Activated CD4-positive, alpha-beta T cell treated with anti-CD3 and anti-CD28 coated beads for 4 hours (primary cell): ENCODE measurements around the gene CD209.

Experiments
- DNase-seq, 2 donors: peaks; one replicate each; pipeline ENCODE4 v3.0.0-alpha.2; 2020

Gene CD209

DNA sequence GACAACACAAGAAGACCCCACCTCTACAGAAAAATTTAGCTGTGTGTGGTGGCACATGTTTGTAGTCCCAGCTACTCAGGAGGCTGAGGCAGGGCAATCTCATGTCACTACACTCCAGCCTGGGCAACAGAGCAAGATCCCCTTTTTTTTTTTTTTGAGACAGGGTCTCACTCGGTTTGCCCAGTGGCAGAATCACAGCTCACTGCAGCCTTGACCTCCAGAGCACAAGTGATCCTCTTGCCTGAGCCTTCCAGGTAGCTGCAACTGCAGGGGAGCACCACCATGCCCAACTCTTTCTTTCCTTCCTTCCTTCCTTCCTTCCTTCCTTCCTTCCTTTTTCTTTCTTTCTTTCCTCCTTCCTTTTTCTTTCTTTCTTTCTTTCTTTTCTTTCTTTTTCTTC lies 11.2 kb downstream of the CD209 start:
- DNase-seq = no peak

DNA sequence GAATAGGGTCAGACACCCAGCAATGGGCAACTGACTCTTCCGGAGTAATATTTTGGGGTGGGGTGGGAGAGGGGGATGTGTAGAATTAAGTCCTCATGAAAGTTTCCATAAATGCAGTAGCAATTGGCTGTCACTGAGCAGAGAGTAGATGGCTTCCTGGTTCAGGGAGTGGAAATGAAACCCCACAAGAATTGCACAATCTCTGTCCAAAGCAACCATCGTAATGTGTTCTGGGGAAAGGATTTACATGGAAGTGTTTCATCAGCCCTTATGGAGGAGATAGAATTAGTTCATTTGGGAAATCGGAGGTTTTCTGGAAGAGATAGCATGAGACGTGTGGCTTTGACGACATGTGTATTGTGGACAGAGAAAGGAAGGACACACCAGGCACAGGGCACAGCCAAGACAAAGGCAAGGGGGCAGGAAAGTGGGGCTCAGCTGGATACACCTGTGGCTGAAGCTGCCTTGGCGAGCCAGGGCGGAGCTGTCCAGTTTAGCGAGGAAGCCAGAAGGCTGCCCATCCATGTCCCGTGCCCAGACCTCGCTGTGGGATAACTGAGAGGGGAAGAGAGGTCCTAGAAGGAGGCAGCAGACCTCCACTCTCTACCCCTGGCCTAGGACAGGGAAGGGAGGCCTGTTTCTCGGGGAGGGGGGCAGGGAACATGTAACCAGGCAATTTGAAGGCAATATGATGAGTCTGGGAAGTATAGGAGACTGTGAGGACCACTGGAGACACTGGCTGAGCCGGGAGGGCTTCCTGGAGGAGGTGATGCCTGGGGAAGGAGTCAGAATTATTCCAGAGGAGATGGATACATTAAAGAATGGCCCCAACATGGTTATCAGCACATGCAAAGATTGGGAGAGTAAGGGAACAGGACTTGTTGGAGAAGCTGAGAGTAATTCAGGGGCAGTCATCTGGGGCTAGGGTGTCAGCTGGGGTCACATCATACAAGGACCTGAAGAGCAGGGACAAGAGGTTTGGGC lies 12.8 kb downstream of the CD209 start:
- no peak for DNase-seq

DNA sequence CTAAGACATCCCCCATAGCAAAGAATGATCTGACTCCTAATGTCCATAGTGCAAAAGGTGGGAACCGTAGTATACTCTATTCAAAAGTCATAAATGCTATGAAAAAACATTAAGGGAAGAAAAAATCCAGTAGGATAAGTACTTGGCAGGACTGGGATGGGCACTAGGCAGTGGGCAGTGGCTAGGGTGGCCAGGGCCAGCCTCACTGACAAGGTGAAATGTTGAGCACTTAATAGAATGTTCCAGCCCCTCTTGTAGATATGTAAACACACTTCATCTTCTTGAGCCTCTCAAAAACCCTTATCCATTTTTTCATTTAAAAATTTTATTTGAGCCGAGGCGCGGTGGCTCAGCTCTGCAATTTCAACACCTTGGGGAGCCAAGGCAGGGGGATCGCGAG lies 14.0 kb downstream of the CD209 start:
- DNase-seq = no peak

DNA sequence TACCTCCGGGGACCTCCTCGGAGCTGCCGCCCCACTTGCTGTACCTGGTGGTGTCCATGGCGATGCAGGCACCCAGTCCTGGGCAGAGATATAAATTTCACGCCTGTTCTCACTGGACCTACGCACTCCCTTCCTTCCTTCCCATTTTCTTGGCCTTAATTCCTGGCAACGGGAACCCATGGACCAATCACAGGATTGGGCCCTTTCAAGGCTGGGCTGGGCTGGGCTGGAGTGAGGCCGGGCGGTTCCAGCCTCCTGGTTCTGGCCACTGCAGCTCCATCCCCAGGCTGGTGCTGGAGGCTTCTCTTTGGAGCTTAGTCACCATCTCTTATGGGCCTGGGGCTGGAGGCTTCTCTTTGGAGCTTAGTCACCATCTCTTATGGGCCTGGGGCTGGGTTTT lies 15.3 kb downstream of the CD209 start, which contains the start of gene CLEC4G:
Gene CLEC4G, minus strand, starts transcription at position 66 of the 400 bp plus-strand sequence. Its CDS starts 8 bp downstream, at position 58.
- no peak for DNase-seq

DNA sequence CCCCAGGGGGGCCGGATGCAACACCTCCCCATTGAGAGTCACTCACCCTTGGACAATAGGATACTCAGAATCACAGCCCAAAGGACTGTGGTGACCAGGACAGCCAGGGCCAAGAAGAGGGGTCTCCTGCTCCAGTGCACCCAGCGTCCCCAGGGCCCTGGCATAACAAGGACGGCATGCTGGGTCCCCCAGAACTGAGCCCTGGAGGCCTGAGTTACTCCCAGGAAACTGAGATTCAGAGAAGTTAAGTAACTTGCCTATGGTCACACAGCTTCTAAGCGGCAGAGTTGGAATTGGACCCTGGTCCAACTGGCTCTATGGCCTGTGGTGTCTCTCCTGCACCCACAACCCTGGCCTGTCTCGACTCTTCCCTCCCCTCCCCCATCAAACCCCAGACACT lies 15.7 kb downstream of the CD209 start:
- DNase-seq = no peak

DNA sequence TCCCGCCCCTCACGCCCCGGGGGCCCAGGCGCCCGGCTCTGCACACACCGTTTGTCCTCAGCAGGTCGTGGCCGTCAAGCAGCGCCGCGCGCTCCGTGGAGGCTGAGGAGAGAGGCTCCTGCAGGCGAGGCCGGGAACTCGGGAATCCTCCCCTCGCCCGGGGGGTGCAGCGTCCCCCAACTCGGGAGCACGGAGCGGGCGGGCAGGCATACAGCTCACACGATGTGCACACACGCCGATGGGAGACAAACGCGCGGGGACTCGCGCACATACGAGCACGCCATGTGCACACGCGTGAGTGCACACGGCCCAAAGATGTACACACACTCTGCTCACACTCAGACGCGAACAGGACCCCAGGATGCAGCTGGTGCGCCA lies 16.1 kb downstream of the CD209 start:
- DNase-seq = no peak

DNA sequence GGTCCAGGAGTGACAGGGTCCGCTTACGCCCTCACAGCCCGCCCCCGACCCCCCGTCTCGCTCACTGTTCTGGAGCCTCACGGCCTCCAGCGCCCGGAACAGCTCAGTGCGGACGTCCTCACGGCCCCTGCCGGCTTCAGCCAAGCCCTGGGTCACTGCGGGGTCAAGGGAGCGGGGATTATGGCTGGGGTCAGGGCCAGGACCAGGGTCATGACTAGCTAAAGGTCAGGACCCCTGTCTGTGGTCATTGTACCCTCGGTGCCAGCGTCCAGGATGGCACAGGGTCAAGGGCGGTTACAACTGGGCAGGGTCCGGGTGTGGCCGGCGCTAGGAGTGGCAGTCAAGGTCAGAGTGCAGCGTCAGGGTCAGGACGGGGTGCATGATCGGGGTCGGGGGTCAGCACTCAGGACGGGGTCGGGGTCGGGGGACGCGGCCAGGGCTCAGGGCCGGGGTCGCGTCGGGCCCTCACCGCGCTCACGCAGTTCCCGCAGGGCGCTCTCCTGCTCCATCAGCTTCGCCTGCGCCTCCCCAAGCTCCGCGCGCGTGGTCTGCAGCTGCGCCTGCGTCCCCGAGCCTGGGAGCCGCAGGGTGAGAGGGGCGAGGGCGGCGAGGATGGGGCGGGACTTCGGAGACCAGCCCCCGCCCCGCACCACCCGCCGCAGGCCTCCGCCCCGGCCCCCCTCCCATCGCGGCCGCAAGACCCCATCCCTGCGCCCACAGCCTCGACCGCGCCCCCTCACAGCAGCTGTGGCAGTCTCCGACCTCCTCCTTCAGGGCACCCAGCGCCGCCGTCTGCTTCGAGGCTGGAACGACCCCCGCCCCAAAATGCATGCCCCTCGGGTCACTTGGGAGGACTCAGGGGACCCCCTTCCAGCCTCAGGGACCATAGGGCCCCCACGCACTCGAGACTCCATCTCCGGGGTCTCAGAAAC lies 16.8 kb downstream of the CD209 start:
- no peak for DNase-seq

DNA sequence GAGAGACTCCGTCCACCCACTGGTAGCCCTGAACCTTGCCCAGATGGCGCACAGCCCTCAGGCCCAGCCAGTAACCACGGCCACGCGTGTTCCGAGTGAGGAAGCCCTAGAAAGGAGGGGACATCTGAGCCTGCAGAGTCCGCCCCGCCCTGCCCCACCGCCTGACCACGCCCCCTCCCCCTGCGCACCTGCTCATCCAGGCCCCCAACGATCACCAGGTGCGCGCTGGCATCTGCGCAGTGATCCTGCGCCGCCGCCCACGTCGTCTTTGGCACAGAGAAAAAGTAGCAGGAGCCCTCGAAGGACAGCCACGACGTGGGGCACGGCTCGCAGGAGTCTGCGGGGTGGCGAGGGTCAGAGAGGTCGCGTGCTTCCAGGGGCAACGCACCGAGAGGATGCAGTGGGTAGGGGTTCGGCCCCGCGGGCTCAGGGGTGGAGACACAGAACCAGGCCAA lies 17.5 kb downstream of the CD209 start:
- DNase-seq = no peak

DNA sequence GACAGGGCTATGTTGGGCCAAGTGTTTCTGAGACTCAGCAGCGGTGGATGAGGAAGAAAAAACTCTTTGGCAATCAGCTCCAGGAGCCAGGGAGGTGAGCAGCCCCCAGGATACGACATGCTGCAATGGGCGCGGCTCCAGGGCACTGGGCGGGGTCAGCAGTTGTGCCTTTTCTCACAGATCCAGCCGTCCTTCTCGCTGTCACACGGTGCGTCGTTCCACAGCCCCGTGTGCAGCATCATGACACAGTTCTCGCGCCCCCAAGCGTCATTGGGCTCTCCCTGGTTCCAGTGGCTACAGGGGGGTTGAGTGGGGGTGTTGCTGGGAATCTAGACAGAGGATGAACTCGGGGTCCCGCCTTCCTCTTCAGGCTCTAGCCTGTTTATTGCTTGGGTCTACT lies 18.1 kb downstream of the CD209 start:
- no peak for DNase-seq

DNA sequence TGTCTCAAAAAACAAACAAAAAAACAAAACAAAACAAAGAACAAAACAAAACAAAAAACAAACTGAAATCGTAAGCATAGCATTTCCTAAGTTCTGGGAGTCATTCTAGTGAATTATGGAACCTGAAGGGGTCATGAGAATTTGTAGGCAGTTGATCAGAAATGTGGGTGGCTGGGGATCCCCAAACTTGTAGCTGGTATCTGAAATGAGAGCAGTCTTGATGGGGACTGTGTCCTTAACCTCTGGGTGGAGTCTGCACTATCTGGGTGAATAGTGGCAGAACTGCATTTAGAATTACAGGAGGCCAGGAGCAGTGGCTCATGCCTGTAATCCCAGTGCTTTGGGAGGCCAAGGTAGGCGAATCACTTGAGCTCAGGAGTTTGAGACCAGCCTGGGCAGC lies 21.5 kb downstream of the CD209 start:
- DNase-seq = no peak

DNA sequence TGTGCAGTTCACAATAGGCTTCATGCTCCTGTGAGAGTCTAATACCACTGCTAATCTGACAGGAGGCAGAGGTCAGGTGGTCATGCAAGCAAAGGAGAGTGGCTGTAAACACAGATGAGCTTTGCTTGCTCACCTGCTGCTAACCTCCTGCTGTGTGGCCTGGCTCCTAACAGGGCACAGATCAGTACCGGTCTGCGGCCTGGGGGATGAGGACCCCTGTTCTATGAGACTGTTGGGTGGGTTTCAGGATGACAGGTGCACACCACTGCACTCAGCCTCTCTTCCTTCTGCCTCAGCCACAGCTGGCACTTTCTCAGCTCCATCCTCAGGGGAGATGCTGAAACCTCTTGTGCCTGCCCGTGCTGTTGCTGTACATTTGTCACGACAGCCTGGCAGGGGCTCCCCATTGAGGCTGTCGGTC lies 25.1 kb downstream of the CD209 start:
- no peak for DNase-seq

DNA sequence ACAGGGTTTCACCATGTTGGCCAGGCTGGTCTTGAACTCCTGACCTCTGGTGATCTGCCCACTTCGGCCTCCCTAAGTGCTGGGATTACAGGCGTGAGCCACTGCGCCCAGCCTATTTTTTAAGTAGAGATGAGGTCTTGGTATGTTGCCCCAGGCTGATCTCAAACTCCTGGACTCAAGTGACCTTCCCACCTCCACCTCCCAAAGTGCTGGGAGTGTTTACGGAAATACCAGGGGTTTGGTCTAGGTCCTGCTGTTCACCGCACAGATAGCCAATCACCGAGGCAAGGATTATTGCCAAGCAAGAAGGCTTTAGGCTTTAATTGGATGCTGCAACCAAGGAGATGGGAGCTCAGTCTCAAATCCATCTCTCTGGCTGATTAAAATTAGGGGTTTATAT lies 27.0 kb downstream of the CD209 start:
- no peak for DNase-seq

DNA sequence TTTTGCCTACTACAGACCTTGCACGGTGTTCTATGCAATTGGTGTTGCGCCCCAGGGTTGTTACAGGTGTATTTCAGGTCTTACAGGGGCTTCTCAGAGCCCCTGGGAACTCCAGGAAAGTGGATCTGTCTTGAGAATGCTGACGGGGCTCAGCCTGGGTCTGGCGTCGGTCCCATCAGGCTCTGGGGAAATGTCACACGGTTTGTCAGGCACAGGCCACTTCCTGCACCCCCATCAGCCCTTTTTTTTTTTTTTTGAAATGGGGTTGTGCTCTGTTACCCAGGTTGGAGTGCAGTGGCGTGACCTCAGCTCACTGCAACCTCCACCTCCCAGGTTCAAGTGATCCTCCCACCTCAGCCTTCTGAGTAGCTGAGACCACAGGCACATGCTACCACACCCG lies 28.7 kb downstream of the CD209 start:
- DNase-seq = no peak

DNA sequence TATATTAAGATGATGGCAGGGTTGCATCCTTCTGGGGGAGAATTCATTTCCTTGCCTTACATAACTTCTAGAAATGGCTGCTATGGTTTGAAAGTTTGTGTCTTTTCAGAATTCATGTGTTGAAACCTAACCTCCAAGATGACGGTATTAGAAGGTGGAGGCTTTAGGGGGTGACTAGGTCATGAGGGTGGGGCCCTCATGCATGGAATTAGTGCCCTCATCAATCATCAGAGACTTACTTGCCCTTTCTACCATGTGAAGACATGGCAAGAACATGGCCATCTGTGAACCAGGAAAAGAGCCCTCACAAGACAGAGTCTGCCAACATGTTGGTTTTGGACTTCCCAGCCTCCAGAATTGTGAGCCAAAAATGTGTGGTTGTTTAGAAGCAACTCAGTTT lies 30.6 kb downstream of the CD209 start:
- DNase-seq = no peak

DNA sequence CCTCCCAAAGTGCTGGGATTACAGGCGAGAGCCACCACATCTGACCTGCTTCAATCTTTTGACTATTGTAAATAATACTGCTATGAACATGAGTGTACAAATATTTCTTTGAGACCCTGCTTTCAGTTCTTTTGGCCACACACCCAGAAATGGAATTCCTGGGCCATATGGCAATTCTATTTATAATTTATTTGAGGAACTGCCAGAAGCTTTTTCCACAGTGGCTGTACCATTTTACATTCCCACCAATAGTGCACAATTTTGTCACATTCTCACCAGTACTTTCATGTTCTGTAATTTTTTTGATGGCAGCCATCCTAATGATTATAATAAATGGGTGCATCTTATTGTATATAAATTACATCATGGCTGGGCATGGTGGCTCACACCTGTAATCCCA lies 31.7 kb downstream of the CD209 start:
- DNase-seq = no peak

DNA sequence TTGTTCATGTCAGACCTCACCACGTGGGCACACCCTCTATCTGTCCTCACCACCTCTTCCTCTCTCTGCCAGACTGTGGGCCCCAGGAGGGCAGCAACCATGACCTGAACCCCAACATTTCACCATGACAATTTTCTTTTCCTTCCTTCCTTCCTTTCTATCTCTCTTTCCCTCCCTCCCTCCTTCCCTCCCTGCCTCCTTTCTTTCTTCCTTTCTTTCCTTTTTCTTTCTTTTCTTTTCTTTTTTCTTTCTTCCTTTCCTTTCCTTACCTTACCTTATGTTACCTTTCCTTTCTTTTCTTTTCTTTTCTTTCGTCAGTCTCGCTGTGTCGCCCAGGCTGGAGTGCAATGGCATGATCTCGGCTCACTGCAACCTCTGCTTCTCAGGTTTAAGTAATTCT lies 36.7 kb downstream of the CD209 start:
- no peak for DNase-seq

DNA sequence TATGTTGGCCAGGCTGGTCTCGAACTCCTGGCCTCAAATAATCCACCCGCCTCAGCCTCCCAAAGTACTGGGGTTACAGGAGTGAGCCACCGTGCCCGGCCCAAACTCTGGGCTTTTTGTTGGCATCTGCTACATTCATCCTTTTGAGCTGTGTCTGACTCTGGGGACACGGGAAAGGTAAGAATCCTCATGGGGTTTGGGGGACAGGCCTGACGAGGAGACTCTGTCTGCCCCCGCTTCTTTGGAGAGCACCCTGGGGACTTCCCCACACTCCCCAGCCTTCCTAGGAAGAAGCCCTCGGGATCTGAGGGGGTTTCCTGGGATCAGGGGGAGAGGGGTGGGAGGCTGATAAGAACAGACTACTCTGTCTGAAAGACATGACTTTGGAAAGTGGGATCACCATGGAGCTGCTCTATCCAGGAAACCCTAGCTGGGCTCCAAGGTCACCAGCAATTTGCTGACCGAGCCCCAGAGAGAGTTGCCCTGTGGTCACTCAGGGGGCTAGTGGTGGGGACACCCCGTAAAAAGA lies 37.3 kb downstream of the CD209 start:
- no peak for DNase-seq

DNA sequence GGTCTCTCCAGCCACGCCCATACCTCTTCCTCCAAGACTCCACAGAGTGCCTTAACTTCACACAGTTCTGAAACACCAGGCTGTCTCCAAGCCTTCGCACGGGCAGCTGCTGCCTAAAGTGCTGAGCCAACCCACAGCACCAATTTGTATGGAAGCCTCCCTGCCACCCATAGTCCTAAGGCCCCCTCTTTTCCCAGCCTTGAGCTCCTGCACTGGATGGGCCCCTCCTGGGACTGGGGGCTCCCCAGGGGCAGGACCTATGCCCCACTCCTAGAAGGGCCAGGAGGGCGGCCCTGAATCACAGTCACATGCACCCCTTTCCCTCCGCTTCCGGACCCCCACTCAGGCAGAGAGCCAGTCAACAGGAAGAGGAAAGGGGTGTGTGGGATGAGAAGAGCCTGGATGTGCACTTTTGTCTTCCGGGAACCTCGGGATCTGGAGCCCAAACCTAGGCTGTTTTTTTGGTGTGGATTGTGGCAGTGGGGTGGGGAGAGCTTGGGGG lies 40.3 kb downstream of the CD209 start:
- no peak for DNase-seq

DNA sequence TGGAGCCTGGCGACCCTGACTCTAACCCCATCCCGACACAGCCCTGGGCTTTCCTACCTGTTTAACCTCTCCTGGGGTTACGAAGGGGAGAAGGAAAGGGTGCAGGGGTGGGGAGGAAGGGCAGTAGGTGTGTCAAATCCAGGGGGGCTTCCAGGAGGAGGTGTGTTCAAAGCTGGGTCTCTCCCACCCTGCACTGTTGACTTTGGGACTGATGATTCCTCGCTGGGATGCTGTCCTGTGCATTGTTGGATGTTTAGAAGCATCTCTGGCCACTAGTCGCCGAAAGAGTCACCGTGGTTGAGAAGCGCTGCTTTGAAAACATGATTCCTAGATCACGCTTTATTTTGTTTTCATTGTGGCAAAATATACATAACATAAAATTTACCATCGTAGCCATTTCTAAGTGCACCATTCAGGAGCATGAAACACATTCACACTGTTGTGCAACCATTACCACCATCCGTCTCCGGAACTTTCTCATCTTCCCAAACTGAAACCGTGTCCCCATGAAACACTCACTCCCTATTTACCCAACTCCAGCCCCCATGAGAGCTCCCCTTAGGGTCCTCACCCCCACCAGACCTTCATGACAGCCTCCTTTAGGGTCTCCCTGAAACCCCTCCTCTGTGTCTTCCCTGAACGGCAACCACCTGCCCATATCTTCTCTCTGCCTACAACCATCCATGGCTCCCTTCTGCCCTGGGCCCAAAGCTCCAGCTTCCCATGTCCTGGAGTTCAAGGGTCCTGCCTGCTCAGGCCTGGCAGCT lies 41.0 kb downstream of the CD209 start:
- no peak for DNase-seq

DNA sequence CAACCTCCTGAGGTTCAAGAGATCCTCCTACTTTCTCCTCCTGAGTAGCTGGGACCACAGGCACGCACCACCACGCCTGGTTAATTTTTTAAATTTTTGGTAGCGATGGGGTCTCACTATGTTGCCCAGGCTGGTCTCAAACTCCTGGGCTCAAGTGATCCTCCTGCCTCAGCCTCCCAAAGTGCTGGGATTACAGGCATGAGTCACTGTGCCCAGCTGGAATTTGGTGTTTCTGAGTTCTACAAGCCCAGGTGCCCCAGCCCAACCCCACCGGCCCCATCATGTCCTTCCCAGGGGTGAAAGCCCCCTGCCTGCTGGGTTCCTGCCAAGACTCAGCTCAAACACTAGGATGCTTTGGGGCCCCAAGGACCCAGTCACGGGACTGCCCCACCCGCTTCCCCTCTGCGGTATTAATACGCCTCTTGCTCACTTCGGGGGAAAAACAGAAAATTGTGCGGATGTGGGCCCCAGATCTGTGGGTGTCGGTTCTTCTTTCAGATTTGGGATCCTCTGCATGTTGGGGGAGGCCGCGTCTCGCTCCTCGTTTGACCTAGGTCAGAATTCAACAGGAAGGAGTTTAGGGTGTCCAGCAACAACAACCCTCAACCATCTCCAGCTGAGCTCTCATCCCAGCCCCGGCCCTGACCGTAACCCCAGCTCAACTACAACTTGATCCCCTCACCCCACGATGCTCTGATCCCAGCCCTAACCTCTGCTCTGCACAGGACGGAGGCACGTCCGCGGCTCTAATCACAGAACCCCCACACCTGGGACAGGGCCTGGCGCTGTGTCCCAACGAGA lies 41.7 kb downstream of the CD209 start:
- DNase-seq = peak; percentile 69 to 75

DNA sequence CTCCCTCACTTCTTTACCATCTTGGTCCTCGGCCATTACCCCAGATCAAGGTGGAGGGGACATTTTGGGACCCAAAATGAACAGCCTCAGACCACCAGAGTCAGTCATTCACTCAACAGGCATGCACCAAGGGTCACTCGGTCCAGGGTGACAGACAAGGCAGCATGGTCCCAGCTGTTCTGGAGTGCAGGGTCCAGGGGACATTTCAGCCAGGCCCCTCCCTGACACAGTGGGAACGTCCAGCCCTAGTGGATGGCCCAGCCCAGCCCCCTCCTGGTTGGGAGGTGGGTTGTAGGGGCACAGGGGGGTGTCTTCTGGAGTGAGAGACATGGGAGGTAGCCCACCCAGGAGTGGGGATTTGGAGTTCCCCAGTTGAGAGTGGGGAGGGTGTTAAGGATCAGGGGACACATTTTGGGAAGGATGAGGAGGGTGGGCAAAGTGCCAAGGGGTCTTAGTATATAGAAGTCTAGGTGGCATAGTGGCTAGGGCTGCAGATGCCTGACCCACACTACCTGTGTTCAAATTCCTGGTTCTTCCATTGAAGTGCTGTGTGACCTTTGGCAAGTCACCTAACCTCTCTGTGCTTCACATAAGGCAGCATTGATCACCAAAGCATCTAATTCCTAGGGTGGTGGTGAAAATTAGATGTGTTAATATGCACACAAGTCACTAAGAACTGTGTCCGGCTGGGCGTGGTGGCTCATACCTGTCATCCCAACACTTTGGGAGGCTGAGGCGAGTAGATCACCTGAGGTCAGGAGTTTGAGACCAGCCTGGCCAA lies 42.9 kb downstream of the CD209 start:
- DNase-seq = no peak
